ELF-1 (cell line): ENCODE results near the gene NUTM2B.
"Not testable (repeated sequence)": the region's sequence is repeated elsewhere in the genome, so short reads cannot be mapped to it uniquely, and the experiment has no call there.

ENCODE experiments used
- DNase-seq: peaks from one replicate; pipeline ENCODE4 v3.0.0-alpha.2; 2016; ENCODE audit warnings: low read depth, low spot score

Gene NUTM2B

DNA sequence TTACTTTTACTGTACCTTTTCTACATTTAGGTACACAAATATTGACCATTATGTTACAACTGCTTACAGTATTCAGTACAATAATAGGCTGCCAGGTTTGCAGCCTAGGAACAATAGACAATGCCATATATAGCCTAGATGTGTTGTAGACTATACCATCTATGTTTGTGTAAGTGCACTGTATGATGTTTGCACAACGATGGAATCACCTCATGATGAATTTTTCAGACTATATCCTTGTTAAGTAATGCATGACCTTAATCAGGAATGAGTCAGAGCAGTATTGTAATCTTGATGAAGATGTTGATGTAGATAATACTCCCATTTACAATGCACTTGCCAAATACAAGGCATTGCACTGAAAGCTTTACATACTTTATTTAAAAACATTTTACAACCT is 23.6 kb downstream of the NUTM2B start:
- not testable (repeated sequence) for DNase-seq

- DNase-seq: not testable (repeated sequence)
Measured at GRCh38 chr10:79744844-79745243, 41.8 kb downstream of the NUTM2B start.

DNA sequence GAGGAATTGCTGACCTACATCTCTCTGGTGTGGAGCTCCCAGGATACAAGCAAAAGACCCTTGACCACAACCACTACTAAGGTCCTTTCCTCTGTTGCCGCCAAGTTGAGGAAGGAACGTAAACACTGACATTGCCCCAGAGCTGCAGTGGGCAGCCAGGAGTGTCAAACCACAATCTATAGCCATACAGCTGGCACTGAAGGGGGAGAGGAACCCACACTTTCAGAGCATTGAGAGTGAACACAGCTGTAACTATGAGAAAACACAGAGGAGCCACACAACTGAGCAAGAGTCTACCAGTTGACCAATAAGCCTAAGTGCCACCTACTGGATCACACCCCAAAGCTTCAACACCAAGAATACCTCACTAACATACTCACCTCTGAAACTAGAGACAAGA is 45.5 kb downstream of the NUTM2B start:
- DNase-seq: not testable (repeated sequence)

- DNase-seq: not testable (repeated sequence)
Measured at GRCh38 chr10:79753601-79754000, 50.6 kb downstream of the NUTM2B start.

GRCh38 chr10:79758297-79758993 is 55.4 kb downstream of the NUTM2B start:
- DNase-seq: peak; percentile 10
